CD14-positive monocyte (primary cell): ENCODE data around the gene MORF4L1. TPM values are rescaled to one million over a fixed set of nuclear protein-coding genes. Genes with fewer than 3 reads are reported as not detected.
"Not testable (repeated sequence)": the region's sequence is repeated elsewhere in the genome, so short reads cannot be mapped to it uniquely, and the experiment has no call there.

Experiments used
- DNase-seq, 3 donors: peaks; one replicate each; pipeline ENCODE4 v3.0.0-alpha.2; 2011 to 2022
- H2AFZ ChIP-seq: 2 replicates; pipeline ENCODE4 v1.6.0; 2012; ENCODE audit warnings: mild to moderate bottlenecking, low read depth, low read length, inconsistent platforms; ENCODE audit not compliant: insufficient read depth, poor library complexity, severe bottlenecking
- H3K27ac ChIP-seq, 2 donors: 1 replicate in 1 of 2; 2 replicates in 1 of 2; pipeline ENCODE4 v1.5.1; 2012 to 2013; ENCODE audit warnings: low read length in 2 of 2, control low read depth in 1 of 2, inconsistent platforms in 1 of 2, low read depth in 1 of 2, mild to moderate bottlenecking in 1 of 2
- H3K27me3 ChIP-seq, 2 donors: one replicate each; pipeline versions ENCODE4 v1.6.0 to v1.6.1; 2011 to 2013; ENCODE audit warnings: low read length in 2 of 2; ENCODE audit not compliant: control insufficient read depth in 2 of 2, insufficient read depth in 2 of 2
- H3K36me3 ChIP-seq, 2 donors: replicated peaks in 1 of 2; 1 replicate in 1 of 2; 2 replicates in 1 of 2; pipeline versions ENCODE4 v1.5.1 to v1.6.1; 2012 to 2013; ENCODE audit warnings: low read length in 2 of 2, control low read depth in 1 of 2, inconsistent platforms in 1 of 2, mild to moderate bottlenecking in 1 of 2; ENCODE audit not compliant: insufficient read depth in 2 of 2, control insufficient read depth in 1 of 2
- H3K4me1 ChIP-seq, 2 donors: 1 replicate in 1 of 2; 2 replicates in 1 of 2; pipeline versions ENCODE4 v1.5.1 to v1.6.1; 2012 to 2013; ENCODE audit warnings: low read length in 2 of 2, control low read depth in 1 of 2, inconsistent platforms in 1 of 2, mild to moderate bottlenecking in 1 of 2, moderate library complexity in 1 of 2; ENCODE audit not compliant: insufficient read depth in 2 of 2, control insufficient read depth in 1 of 2
- H3K4me2 ChIP-seq: replicated peaks from 2 replicates; pipeline ENCODE3; 2012; ENCODE audit warnings: low read length, moderate library complexity, mild to moderate bottlenecking; ENCODE audit not compliant: poor library complexity, severe bottlenecking; ENCODE audit errors: extremely low read depth
- H3K4me3 ChIP-seq, 3 experiments: fragments of 200-600 bp in 1 of 3; sonication (generic) in 1 of 3; replicated peaks in 1 of 3; 1 replicate in 2 of 3; 2 replicates in 1 of 3; pipeline ENCODE4 v1.5.1; 2011 to 2013; ENCODE audit warnings: low read length in 3 of 3, mild to moderate bottlenecking in 3 of 3, control low read depth in 2 of 3, low read depth in 2 of 3, inconsistent platforms in 1 of 3, moderate library complexity in 1 of 3
- H3K79me2 ChIP-seq: 2 replicates; pipeline ENCODE4 v1.6.0; 2012; ENCODE audit warnings: mild to moderate bottlenecking, control low read depth, inconsistent platforms, low read length, moderate library complexity; ENCODE audit not compliant: insufficient read depth
- H3K9ac ChIP-seq: 2 replicates; pipeline ENCODE4 v1.6.0; 2017; ENCODE audit warnings: low read length, mild to moderate bottlenecking; ENCODE audit not compliant: insufficient read depth, poor library complexity, severe bottlenecking
- H3K9me3 ChIP-seq, 2 donors: replicated peaks in 1 of 2; 1 replicate in 1 of 2; 2 replicates in 1 of 2; pipeline versions ENCODE4 v1.5.1 to v1.6.1; 2012 to 2013; ENCODE audit warnings: low read length in 2 of 2, control low read depth in 1 of 2; ENCODE audit not compliant: control insufficient read depth in 1 of 2, insufficient read depth in 1 of 2
- H4K20me1 ChIP-seq: 2 replicates; pipeline ENCODE4 v1.6.0; 2012; ENCODE audit warnings: mild to moderate bottlenecking, low read length, control low read depth, moderate library complexity; ENCODE audit not compliant: insufficient read depth
- H3K27ac Mint-ChIP-seq, 7 donors: one replicate each; pipeline ENCODE4 v1.8.0; 2020; ENCODE audit warnings: mild to moderate bottlenecking in 7 of 7, mixed read lengths in 7 of 7, moderate library complexity in 6 of 7, inconsistent platforms in 2 of 7
- H3K27me3 Mint-ChIP-seq, 3 donors: one replicate each; pipeline ENCODE4 v1.8.0; 2021 to 2022; ENCODE audit warnings: low read depth in 3 of 3, mild to moderate bottlenecking in 3 of 3, mixed read lengths in 3 of 3, moderate library complexity in 3 of 3, inconsistent platforms in 1 of 3
- H3K36me3 Mint-ChIP-seq, 2 donors: one replicate each; pipeline ENCODE4 v1.8.0; 2020; ENCODE audit warnings: mixed read lengths in 2 of 2, inconsistent platforms in 1 of 2, mild to moderate bottlenecking in 1 of 2
- H3K4me1 Mint-ChIP-seq: one replicate; pipeline ENCODE4 v1.8.0; 2020; ENCODE audit warnings: mild to moderate bottlenecking, mixed read lengths
- H3K4me3 Mint-ChIP-seq, 2 donors: one replicate each; pipeline ENCODE4 v1.8.0; 2020; ENCODE audit warnings: mild to moderate bottlenecking in 2 of 2, mixed read lengths in 2 of 2, moderate library complexity in 1 of 2
- H3K9me3 Mint-ChIP-seq, 7 donors: one replicate each; pipeline ENCODE4 v1.8.0; 2020 to 2022; ENCODE audit warnings: mixed read lengths in 7 of 7, mild to moderate bottlenecking in 6 of 7, moderate library complexity in 6 of 7, inconsistent platforms in 2 of 7
- CTCF ChIP-seq: fragments of 200-600 bp; IDR thresholded peaks from one replicate; pipeline ENCODE4 v1.8.0; 2022; ENCODE audit warnings: antibody characterized with exemption, mild to moderate bottlenecking
- WGBS: methylation state at CpG from one replicate; pipeline ENCODE4 v1.1.5; 2013; ENCODE audit warnings: missing lambda C conversion rate; ENCODE audit not compliant: insufficient coverage; 5-methylcytosine and 5-hydroxymethylcytosine counted together
- intact Hi-C, 2 donors: fragments of 100-400 bp; cut with micrococcal nuclease; formaldehyde crosslinking; loops; one replicate each; pipeline versions ENCODE4 v1.15.0 to v1.15.1; 2023
- polyA plus RNA-seq, 3 donors: library from polyadenylated mRNA; depleted of rRNA in 1 of 3; unstranded in 2 of 3; stranded (reverse) in 1 of 3; fragments of 300-500 nt in 2 of 3; fragments of >200 nt in 1 of 3; fragmentation: Illumina TruSeq in 2 of 3; gene quantifications; 1 replicate in 2 of 3; 2 replicates in 1 of 3; pipeline ENCODE4 v1.2.3, GENCODE V29; 2012 to 2021

MORF4L1 gene
- polyA plus RNA-seq, 3 donors: 191 to 242 (median 224) TPM

GRCh38 chr15:78875107-78875914 lies 2.6 kb downstream of the MORF4L1 start:
- Histone ChIP-seq H3K4me3 (peak overlapping the region in 2 of 3 experiments; percentile 96 to 100), H2AFZ (no peak overlapping the region), H3K27me3 (no peaks in the 10 kb centered on the region), H3K9ac (no peak overlapping the region), H3K4me2 (peak overlapping the region; percentile 91), H3K36me3 (peaks cover 2 to 10% of the 10 kb centered on the region in 2 donors), H3K4me1 (peaks cover 47 to 48% of the 10 kb centered on the region in 2 donors), H3K9me3 (no peaks in the 10 kb centered on the region), H3K27ac (peak overlapping the region in 1 of 2 donors; percentile 100), H3K79me2 (peaks cover 80% of the 10 kb centered on the region), H4K20me1 (peaks cover 68% of the 10 kb centered on the region)
- peaks cover 45% of the 10 kb centered on the region for H3K4me1 Mint-ChIP-seq
- H3K4me3 Mint-ChIP-seq: peak overlapping the region; percentile 97 to 98
- H3K36me3 Mint-ChIP-seq: peaks cover 2 to 10% of the 10 kb centered on the region in 2 donors
- peaks cover 0 to 3% (median 0%) of the 10 kb centered on the region in 7 donors for H3K9me3 Mint-ChIP-seq
- H3K27me3 Mint-ChIP-seq: peaks cover 0 to 2% (median 0%) of the 10 kb centered on the region in 3 donors
- 55% methylated on average over 12 of the region's 22 CpGs for WGBS
- no peak for TF ChIP-seq CTCF
- no peak for DNase-seq
- intact Hi-C loops: loop anchor here (10.0 kb wide), 3 partner anchors 69 to 1279 kb away; partner anchors contain the start of genes CTSH (in 1 of the 2) and FAH (in 1 of the 2)
- H3K27ac Mint-ChIP-seq: peak overlapping the region in 6 of 7 donors; percentile 60 to 100 (median 100)

GRCh38 chr15:78876954-78877353 lies 4.3 kb downstream of the MORF4L1 start:
- not testable (repeated sequence) for H3K27me3 ChIP-seq, H3K9me3 ChIP-seq, H3K9ac ChIP-seq, H2AFZ ChIP-seq, H3K27me3 Mint-ChIP-seq, H3K9me3 Mint-ChIP-seq, H3K4me2 ChIP-seq, H3K27ac ChIP-seq, DNase-seq, H3K4me3 ChIP-seq
- Histone ChIP-seq H3K4me1 (peaks cover 47 to 48% of the 10 kb centered on the region in 2 donors), H3K36me3 (peaks cover 16 to 26% of the 10 kb centered on the region in 2 donors), H4K20me1 (peaks cover 85% of the 10 kb centered on the region), H3K79me2 (peaks cover 96% of the 10 kb centered on the region)
- H3K4me1 Mint-ChIP-seq: peaks cover 42% of the 10 kb centered on the region
- intact Hi-C loops: loop anchor here (10.0 kb wide), 3 partner anchors 68 to 1278 kb away; partner anchors contain the start of genes CTSH (in 1 of the 2) and FAH (in 1 of the 2)
- peak overlapping the region in 2 of 7 donors; percentile 20 to 40 for H3K27ac Mint-ChIP-seq
- peak overlapping the region in 1 of 2 donors; percentile 37 for H3K4me3 Mint-ChIP-seq
- 100% methylated on average over 1 of the region's 14 CpGs for WGBS
- peaks cover 16 to 25% of the 10 kb centered on the region in 2 donors for H3K36me3 Mint-ChIP-seq
